ENCODE results near the gene FAM174C.

FAM174C gene

DNA sequence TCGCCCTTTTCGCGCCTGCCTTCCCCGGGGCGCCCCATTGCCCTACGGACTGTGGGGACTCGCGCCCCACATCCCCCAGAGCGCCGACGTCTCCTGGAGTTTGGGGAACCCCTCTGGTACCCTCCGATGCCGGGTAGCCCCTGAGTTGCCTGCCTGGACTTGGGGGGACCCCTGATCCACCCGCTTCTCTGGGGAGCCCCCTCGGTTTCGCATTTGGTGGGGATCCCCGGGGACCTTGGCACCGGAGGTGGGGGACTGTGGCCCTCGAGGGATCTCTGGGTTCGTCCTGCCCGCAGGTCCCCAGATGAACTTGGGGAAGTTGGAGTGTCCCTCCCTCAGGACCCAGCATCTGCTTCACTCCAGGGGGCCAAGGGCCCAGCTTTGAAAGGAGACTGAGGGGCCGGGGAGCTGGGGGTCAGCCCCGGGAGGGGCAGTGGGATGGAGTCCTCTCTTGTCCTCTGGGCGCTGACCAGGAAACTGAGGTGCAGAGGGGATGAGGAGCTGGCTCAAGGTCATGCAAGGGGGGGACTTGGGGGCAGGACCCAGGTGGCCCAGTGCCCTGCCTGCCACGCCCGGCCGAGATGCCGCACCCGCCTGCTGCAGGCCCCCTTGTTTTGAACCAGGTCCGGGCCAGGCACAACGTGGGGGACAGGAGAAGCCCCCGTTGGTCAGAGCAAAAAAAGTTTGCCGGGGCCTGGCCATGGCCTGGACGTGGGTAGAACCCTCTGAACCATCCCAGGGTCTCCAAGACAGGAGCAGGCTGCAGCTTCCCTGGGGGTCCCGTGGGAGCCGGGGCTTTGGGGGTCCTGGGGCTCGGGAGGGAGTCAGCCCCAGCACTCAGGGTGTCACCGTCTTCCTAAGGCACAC lies 11.4 kb downstream of the FAM174C start:
- no peak for DNase-seq (ENCODE audit: low read depth)

DNA sequence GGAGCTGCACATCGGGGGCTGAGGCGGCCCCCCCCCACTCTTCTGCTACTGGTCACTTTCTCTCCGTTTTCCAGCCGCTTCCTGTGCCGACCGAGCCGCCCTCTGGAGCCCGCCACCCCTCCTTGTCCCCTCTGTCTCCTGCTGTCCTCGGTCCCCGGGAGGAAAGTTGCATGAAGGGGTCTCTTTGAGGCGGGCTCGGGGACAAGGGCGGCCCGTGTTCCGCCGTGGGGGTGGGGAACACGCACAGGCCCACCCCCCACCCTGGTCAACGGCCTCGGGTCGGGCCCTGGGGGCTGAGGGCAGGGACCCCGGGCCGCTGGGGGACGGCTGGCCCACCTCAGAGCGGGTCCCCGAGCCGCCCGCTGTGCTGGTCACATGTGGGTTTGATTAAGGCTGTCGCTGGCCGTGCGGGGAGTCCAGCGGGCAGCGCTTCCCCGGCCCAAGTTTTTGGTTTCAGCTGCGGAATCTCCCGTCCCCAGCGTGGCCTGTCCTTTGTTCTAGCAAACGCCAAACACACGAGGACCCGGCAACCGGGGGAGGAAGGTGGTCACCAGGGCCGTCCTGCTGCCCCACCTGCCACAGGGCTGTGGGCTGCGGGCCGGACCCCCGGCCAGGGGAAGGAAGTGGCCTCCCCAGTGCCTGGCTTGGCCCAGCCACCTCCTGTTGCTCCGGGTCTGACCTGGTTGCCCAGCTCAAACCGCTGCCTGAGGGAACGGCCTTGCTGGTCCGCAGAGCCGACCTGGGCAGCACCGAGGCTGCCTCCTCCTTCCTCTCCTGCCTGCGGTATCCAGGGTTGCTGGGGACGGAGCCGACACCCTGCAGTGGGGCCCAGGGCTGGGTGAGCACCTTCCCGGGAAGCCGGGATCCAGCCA lies 12.3 kb downstream of the FAM174C start:
- no peak for DNase-seq (ENCODE audit: low read depth)

DNA sequence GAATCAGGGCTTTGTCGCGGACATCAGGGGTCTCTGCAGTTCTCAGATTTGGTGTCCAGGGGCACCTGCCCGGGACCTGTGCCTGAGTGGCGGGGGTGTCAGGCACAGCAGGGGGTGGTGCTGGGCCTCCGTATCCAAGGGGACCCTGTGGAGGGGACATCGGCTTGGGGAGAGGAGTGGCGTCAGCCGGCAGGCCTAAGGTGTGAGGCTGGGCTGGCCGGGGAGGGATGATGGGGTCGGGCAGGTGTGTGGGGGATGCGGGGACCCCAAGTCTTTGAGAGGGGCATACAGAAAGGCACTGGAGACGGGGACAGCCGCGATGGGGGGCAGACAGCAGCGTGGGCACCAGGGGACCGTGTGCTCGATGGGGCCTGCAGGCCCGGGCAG lies 12.9 kb downstream of the FAM174C start:
- no peak for DNase-seq (ENCODE audit: low read depth)

DNA sequence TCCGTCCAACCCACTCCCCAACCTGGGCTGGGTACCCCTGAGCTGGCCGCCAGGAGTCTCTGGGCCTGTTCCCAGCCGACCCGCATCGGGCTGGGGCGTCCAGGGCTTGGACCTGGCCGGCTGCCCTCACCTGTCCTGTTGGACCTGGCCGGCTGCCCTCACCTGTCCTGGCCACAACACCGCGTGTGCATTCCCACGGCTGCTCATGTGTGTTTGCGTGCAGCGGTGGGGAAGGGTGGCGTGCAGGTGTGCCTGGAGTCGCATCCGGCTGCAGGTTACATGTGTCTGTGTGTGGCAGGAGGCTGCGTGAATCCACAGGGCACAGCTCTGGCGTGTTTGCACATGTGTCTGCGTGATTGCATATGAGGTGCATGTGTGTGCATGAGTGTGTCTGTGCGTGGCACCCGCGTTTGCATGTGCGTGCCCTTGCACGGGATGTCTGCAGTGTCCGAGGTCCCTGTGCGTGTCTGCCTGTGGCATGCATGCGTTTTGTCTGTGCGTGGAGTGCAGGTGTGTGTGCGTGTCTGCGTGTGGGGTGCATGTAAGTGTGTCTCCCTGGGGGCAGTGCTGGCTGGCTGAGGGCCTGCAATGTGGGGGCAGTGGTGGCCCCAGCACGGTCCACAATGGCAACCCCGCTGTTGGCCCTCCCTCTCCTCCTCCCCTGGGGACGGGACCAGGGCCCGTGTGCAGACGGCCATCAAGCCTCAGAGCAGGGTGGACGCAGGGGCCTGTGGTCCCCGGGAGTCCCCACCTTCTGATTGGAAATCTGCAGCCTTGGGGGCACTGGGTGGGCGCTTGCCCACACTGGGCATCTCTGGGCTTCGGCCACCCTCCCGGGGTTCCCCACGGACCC lies 13.7 kb downstream of the FAM174C start:
- DNase-seq (ENCODE audit: low read depth), result no peak

DNA sequence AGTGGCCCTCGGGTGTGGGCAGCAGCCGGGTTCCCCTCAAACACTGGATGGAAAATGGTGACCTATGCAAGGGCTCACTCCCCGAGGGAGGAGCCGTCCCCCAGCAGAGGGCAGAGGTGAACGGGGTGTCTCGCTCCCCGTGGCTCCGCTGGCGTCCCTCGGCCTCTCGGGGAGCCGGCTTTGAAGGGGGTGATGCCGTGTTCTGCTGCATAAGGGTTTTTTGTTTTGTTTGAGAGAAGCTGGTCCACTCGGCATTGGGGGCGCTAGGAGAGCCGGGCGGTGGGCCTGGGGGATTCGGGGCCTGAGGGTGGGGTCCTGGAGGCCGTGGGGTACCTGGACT lies 14.3 kb downstream of the FAM174C start:
- DNase-seq (ENCODE audit: low read depth), result no peak

DNA sequence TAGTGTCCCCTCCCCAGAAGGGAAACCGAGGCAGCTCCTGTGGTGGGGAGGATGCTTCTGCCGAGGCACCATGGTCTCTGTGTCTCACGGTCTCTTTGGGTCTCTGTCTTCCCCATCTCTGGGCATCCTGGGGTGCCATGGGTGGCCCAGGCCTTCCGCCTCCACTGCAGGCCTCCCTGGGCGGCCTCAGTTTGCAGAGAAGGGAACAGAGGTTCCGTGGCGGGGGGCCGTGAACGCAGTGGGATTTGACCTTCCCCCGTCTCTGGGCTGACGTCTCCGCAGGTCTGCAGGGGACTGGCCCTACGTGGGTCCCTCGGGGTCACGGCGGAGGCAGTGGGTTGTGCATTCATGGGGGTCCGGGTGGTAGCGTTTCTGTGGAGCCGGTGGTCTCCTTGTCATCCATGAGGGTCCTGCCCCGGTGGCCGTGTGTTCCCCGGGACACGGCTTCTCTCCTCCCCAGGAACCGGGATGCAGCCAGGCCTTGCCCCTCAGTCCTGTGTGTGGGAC lies 14.9 kb downstream of the FAM174C start:
- DNase-seq (ENCODE audit: low read depth), result no peak

DNA sequence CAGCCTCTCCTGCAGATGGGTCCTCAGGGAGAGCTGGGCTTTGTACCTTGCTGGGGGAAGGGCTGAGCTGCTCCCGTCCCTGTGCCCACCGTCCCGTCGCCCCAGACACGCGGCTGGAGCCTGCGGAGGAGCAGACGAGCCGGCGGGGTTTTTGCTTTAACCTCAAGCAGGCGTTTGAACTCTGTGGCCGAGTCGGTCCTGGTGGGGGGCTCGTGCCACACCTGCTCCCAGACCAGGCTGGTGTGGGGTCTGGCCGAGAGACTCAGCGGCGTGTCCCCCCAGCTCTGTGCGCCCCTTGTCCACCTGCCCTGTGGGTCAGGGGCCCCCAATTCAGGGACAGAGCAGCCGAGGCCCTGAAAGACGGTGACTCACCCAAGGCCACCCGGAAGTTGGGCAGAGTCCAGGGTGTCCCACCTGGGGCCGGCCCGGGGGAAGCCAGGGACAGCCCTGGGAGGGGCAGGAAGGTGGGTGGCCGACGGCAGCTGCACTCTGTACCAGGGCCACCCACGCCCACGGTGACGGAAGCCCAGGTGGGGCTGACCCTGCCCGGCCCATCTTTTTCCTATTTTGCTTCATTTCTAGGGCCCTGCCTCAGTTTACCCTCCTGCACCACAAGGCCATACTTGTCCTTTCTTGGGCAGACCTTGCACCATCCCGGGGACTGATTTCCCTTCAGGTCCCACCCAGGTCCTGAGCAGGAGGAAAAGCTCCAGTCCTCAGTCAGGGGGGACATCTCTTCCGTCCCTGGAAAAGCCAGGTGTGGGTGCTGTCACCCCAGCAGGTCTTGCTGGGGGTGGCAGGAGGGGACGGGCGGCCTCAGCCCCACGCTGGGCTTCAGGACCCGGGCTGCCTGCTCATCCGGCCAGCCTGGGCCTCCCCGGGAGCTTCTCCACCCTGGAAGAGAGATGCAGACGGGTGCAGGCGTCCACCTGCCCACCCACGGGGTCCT lies 15.6 kb downstream of the FAM174C start:
- no peak for DNase-seq (ENCODE audit: low read depth)

DNA sequence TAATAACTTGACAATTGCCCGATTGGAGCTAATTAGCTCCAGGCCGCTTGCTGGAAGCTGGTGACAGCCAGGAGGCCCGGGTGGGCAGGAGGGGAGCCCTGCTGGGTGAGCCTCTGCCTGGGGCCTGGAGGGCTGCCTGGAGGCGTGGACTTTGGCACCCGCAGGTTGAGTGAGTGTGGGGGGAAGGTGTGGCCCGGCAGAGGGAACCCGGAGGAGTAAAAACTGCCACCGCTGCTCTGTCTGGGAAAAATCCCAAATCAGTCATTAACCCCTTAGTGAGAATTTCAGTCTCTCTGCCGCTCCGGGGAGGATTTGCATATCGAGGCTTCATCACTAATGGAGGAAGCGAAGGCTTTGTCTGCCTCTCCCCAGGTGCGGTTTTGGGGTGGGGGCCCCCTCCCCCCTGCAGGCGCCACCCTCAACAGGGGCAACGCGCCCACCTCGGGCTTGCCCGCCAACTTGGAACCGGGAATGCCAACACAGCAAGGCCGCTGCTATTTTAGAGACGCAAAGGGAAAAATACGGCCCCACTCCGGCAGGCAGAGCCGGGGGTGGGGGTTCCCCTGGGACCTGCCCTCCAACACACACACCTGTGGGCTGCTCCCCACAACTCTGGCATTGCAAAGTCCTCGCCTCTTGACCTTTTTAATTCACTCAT lies 16.6 kb downstream of the FAM174C start:
- DNase-seq (ENCODE audit: low read depth), result no peak

DNA sequence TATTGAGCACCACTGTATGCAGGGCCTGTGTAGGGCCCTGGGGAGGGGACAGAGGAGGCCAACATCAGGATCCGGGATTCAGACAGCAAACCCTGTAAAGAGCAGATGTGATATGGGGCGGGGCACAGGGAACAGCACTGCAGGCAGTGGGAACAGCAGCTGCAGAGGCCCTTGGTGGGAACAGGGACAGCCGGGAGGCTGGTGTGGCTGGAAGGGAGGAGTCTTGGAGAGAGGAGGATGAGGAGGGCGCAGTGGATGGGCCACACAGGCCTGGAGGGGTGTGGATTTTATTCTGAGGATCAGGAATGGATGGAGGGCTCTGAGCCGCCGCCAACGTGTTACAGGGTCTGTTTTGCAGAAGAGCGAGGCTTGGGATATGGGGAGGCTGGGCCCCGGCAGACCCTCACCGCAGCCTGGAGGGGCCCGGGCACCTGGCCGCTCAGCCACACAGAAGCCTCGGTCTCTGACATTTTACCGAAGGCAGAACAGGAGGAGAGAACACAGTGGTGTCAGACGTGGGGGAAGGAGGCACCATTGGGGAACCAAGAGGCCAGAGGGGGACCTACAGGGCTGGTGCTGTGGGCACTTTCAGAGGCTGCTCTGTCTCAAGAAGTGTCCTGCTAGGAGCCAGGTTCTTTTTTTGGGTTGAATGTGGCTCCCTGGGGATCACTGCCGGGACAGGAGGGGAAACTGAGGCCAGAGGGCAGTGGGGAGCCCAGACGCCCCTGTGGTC lies 17.3 kb downstream of the FAM174C start:
- no peak for DNase-seq (ENCODE audit: low read depth)

DNA sequence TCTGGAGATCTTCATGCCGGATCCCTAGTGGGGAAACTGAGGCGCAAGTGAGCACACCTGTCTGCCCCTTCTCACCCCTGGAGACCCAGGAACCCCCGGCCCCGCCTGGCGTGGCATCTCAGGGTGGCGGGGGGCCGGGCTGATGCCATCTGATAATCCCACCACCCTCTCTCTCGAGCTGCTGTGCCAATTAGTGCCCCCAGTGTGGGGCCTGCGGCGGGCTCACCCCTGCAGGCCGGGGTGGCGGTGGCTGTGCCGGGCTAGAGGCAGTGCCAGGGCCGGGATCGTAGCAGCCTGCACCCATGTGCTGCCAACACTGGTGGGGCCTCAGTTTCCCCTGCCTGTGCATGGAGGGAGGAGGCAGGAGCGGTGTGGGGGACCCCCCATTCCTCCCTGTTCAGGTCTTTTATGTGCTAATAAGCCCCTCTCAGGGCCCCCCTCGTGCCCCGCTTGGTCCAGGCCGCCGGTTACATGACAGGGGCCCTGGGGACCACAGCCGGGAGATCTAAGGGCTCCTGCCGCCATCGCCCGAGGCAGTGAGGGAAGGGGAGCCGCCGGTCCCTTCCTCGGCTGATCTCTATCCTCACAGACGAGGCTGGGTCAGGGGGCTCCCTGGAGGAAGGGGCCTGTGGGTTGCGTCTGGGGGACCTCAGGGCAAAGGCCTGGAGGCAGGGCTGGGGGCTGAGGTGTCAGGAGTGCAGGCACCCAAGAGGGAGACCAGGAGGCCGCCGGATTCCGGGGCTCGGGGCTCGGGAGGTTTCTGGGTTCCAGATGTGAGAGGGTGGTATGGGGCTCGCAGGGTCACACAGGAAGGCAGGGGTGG lies 18.7 kb downstream of the FAM174C start:
- DNase-seq (ENCODE audit: low read depth), result no peak

DNA sequence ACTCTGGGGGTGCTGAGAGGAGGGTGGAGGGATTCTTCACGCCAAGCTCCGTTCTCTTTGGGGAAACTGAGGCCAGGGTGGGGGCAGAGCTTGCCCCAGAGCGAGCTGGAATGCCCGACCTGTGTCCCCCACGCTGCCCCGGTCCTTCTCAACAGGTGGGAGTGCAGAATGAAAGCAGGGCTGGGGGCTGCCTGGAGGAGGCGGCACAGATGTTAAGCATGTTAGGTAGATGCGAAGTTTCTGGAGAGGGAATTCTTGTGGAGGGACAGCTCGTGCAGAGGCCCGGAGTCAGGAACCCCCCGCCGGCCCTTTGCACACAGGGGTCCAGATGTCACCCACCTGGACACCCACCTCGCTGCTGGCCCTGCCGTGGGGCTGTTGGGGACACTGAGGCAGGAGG lies 19.4 kb downstream of the FAM174C start:
- no peak for DNase-seq (ENCODE audit: low read depth)

DNA sequence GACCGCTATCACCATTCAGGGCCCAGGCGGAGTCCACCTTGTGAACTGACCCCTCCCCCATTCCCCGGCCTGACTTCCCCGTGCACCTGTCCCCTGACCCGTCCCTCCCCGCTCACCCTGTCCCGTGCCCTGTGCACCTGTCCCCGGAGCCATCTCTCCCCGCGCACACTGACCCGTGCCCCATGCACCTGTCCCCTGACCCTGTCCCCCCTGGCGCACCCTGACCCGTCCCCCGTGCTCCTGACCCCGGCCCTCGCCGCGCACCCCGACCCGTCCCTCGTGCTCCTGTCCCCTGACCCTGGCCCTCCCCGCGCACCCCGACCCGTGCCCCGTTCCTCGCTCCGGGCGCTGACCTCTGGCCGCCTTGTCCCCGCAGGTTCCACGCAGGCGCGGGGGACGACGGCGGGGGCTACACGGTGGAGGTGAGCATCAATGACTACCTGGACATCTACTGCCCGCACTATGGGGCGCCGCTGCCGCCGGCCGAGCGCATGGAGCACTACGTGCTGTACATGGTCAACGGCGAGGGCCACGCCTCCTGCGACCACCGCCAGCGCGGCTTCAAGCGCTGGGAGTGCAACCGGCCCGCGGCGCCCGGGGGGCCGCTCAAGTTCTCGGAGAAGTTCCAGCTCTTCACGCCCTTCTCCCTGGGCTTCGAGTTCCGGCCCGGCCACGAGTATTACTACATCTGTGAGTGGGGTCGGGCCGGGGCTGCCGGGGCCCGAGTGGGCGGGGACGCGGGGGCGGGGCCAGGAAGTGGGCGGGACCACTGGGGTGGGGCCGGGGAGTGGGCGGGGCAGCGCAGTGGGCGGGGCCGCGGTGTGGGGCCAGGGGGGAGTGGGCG lies 20.1 kb downstream of the FAM174C start:
- no peak for DNase-seq (ENCODE audit: low read depth)

DNA sequence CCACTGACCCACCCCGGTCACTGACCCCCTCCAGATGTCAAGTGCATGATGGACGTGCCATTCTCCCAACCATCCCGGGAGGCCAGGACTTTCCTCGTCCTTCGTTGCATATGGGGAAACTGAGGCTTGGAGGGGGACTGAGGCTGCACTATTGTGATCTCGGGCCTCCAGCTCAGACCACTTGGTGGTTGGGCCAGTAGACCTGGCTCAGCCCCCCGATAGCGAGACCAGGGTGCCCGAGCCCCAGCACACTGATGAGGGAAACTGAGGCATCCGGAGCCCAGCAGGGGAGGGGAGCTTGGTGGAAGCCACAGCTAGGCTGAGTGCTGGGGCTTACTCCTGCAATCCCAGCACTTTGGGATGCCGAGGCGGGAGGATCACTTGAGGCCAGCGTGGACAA lies 20.7 kb downstream of the FAM174C start:
- DNase-seq (ENCODE audit: low read depth), result no peak

DNA sequence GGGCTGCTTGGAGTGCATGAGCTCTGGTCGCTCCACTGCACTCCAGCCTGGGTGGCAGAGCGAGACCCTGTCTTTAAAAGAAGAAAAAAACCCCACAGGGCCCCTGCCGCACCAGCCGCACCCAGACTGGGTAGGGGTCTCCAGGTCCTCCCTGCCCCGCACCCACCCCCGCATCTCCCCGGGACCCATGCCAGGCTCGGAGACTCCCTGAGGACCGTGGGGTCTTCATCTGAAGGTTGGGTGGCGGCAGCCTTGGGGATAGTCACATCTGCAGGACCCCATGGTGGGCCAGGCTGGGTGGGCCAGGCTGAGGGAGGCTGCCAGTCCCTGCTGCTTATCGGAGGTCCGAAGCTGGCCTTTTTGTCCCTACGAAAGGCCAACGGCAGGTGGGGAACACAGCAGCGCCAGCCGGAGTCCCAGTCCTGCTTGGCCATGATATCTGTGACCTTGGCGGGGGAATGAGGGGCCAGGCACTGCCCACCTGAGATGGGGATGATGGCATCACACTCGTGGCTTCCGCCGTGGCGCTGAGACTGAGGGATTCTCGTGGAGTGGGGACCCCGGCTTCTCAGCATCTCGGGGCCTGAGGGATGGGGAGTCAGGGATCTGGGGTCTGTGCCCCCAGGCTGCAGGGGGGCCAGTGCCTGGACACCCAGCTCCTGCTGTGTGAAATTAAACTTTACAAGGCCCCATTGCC lies 21.4 kb downstream of the FAM174C start:
- no peak for DNase-seq (ENCODE audit: low read depth)

DNA sequence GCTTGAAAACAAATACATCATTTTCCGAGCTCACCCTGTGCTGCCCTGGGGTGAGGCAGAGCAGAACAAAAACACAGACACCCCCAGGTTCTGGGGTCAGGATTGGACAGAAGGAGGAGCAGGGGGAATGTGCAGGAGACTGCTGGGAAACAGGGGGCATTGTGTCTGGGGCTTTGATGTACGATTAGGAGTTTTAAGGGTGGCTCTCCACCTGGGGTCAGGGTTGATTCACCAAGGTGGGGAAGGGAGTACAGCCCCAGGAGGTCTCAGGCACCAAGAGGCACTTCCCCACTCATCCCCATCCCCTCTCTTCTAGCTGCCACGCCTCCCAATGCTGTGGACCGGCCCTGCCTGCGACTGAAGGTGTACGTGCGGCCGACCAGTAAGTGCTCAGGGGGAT lies 22.9 kb downstream of the FAM174C start:
- no peak for DNase-seq (ENCODE audit: low read depth)

DNA sequence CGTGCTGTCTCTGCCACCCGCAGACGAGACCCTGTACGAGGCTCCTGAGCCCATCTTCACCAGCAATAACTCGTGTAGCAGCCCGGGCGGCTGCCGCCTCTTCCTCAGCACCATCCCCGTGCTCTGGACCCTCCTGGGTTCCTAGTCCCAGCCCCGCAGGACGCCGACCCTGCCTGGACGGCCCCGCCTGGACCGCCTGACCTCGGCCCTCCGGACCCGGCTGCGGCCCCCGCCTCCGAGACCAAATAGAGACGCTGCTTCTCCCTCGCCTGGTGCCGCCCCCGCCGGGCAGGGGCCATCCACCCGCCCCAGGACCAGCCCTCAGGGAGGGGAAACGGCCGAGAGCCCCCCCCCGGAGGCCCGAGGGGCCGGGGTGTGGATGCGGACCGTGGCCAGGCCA lies 24.5 kb downstream of the FAM174C start:
- no peak for DNase-seq (ENCODE audit: low read depth)

DNA sequence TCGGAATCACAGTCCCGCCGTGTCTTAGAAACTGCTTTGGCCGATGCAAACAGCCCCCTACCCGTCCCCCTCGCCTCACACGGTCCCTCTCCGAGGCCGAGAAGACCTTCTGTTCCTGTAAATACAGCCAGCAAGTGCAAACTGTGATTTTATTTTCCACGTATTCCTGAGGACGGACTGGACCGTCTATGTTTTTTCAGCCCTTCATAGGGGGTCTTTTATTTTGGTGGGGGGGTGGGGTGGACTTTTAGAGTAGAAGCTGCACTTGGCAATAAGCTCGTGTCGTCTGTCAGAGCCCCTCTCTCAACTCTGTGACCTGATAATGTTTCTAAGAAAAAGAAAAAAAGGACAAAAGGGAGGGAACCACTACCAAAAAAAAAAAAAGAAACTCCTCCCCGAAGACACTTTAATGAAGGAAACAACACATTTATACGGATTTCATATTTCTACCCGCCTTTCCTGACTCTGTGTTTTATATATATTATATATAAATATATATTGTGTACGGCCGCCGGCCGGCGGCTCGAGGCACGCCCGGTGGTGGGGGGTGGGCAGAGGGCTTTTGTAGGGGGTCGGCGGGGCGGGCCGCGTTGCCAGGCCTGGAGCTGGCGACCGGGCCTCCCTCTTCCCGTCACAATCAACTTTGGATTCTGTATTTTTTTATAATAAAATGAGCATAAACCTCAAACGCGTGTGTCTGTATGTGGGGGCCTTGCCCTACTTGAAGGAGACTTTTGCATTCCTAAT lies 25.6 kb downstream of the FAM174C start:
- DNase-seq (ENCODE audit: low read depth), result no peak

Data from ELR (cell line).